ENCODE data around the gene RAF1.

DNA sequence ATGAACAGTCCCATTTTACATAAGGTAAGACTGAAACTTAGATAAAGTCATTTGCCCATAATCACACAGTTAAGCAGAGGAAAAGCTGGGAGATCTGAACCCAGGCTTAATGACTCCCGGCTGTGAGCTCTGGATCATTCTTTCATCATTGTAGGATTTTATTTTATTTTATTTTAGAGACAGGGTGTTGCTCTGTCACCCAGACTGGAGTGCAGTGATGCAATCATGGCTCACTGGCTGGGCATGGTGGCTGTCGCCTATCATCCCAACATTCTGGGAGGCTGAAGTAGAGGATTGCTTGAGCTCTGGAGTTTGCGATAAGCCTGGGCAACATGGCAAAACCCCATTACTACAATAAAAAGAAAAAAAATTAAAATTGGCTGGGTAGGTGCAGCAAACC is 31.2 kb upstream of the RAF1 start:
- TF ChIP-seq, protein P1, sequence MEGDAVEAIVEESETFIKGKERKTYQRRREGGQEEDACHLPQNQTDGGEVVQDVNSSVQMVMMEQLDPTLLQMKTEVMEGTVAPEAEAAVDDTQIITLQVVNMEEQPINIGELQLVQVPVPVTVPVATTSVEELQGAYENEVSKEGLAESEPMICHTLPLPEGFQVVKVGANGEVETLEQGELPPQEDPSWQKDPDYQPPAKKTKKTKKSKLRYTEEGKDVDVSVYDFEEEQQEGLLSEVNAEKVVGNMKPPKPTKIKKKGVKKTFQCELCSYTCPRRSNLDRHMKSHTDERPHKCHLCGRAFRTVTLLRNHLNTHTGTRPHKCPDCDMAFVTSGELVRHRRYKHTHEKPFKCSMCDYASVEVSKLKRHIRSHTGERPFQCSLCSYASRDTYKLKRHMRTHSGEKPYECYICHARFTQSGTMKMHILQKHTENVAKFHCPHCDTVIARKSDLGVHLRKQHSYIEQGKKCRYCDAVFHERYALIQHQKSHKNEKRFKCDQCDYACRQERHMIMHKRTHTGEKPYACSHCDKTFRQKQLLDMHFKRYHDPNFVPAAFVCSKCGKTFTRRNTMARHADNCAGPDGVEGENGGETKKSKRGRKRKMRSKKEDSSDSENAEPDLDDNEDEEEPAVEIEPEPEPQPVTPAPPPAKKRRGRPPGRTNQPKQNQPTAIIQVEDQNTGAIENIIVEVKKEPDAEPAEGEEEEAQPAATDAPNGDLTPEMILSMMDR (conservative IDR thresholded peaks at IDR 0.05 in 1 of 2, IDR thresholded peaks at IDR 0.05 in 1 of 2; ENCODE audit: extremely low read depth in 1 of 2, insufficient read depth in 1 of 2, low read depth in 1 of 2, low read length in 2 of 2): no peak
- no peak for TF ChIP-seq EZH2 (IDR thresholded peaks at IDR 0.05; ENCODE audit: borderline replicate concordance, low read length)
